Tibial nerve (tissue), 4 donors: ENCODE measurements around the gene FAM13A. TPM values are rescaled to one million over a fixed set of nuclear protein-coding genes. Genes with fewer than 3 reads are reported as not detected.

Source experiments
- DNase-seq, 2 donors: peaks; one replicate each; pipeline ENCODE4 v3.0.0-alpha.2; 2019; ENCODE audit warnings: low spot score in 2 of 2
- H3K27ac ChIP-seq, 4 donors: fragments of 200-600 bp; sonication (generic) in 3 of 4; one replicate each; pipeline ENCODE4 v1.5.1; 2017 to 2019; ENCODE audit warnings: mild to moderate bottlenecking in 1 of 4
- H3K27me3 ChIP-seq, 2 donors: fragments of 200-600 bp; sonication (generic) in 1 of 2; one replicate each; pipeline versions ENCODE4 v1.5.1 to v1.6.0; 2017 to 2019
- H3K36me3 ChIP-seq, 3 donors: fragments of 200-600 bp; sonication (generic); one replicate each; pipeline ENCODE4 v1.5.1; 2018 to 2019
- H3K4me1 ChIP-seq, 4 donors: fragments of 200-600 bp; sonication (generic) in 3 of 4; one replicate each; pipeline ENCODE4 v1.5.1; 2017 to 2019
- H3K4me3 ChIP-seq, 4 donors: fragments of 200-600 bp; sonication (generic) in 3 of 4; one replicate each; pipeline ENCODE4 v1.5.1; 2017 to 2019; ENCODE audit warnings: mild to moderate bottlenecking in 1 of 4, moderate library complexity in 1 of 4
- H3K9me3 ChIP-seq, 4 donors: fragments of 200-600 bp; sonication (generic) in 3 of 4; one replicate each; pipeline ENCODE4 v1.5.1; 2017 to 2019
- CTCF ChIP-seq, 5 experiments: fragments of 200-600 bp in 3 of 5; fragments of 450-650 bp in 2 of 5; sonication (generic) in 3 of 5; IDR thresholded peaks; one replicate each; pipeline ENCODE4 v1.5.1; 2016 to 2019; ENCODE audit warnings: antibody characterized with exemption in 5 of 5, mild to moderate bottlenecking in 3 of 5, moderate library complexity in 2 of 5
- EP300 ChIP-seq, 2 donors: sonication (generic); formaldehyde crosslinking; IDR thresholded peaks; one replicate each; pipeline ENCODE4 v1.6.1; 2017; ENCODE audit warnings: antibody characterized with exemption in 2 of 2, mild to moderate bottlenecking in 1 of 2
- POLR2A ChIP-seq, 2 donors: fragments of 450-650 bp; IDR thresholded peaks; one replicate each; pipeline ENCODE4 v1.6.1; 2017; ENCODE audit warnings: antibody characterized with exemption in 2 of 2, mild to moderate bottlenecking in 2 of 2, moderate library complexity in 2 of 2
- WGBS, 2 donors: methylation state at CpG; one replicate each; pipeline ENCODE4 v1.1.5; 2018; 5-methylcytosine and 5-hydroxymethylcytosine counted together
- total RNA-seq, 4 donors: library from RNA; depleted of rRNA; stranded (reverse); fragments of >200 nt; gene quantifications; one replicate each; pipeline ENCODE4 v1.1.0, GENCODE V29; 2016

FAM13A gene
- total RNA-seq, 4 donors from 2014 or later = 48.8 to 77.6 (median 58.8) TPM

DNA sequence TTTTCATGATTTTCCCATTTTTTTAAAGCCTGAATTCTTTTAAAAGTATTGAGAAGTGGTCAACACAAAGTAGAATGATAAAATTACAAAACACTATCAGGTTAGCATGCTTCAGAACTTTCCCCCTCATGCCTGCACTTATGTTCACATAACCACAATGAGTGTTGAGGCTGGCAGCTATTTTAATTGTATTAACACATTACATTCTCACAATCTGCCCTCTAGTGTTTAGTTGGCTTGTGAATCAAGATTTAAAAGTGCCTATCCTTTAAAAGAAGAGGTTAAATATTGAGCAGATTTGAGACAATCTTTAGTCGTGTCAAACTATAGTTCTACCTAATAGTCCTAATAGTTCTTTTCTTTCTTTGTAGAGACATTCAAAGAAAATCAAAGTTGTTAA, 265.7 kb downstream of the FAM13A start:
- 43 to 56% methylated on average over 1 of the region's 1 CpG for WGBS, 2 donors
- Histone ChIP-seq H3K4me1 (peaks cover 0 to 24% (median 7%) of the 10 kb centered on the region in 4 donors), H3K9me3 (no peaks in the 10 kb centered on the region), H3K36me3 (peaks cover 0 to 27% (median 7%) of the 10 kb centered on the region in 3 donors), H3K4me3 (no peak overlapping the region), H3K27ac (no peak overlapping the region), H3K27me3 (no peaks in the 10 kb centered on the region)
- DNase-seq = no peak
- TF ChIP-seq EP300 (IDR thresholded peaks at IDR 0.05) = no peak
- TF ChIP-seq CTCF (IDR thresholded peaks at IDR 0.05) = peak in 1 of 5 experiments; percentile 17

- Histone ChIP-seq H3K27ac (no peak overlapping the region), H3K27me3 (no peaks in the 10 kb centered on the region), H3K9me3 (no peaks in the 10 kb centered on the region), H3K36me3 (peaks cover 0 to 45% (median 9%) of the 10 kb centered on the region in 3 donors), H3K4me3 (no peak overlapping the region), H3K4me1 (peaks cover 0 to 23% (median 7%) of the 10 kb centered on the region in 4 donors)
- no peak for TF ChIP-seq EP300 (IDR thresholded peaks at IDR 0.05)
- TF ChIP-seq CTCF (IDR thresholded peaks at IDR 0.05) = no peak
- no peak for TF ChIP-seq POLR2A (IDR thresholded peaks at IDR 0.05)
- DNase-seq = no peak
Observed at GRCh38 chr4:88788895-88789294, 268.1 kb downstream of the FAM13A start.

DNA sequence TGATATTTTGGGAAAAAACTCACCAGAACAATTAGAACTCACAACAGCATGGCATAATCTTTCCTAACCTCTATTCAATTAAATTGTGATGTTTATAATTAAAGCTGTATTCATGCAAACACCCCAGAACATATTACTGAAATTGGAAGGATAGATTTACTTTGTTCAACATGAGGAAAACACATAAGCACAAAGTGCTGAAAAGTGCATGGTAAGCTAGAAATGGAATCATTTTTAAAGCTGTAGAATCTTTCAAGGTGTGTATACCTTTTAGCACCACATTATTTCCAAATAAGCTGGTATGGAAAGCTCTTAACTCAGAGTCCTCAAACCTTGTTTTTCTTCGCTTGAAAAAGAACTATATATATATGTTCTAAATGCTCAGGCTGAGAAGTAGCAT, 268.6 kb downstream of the FAM13A start:
- DNase-seq = no peak
- Histone ChIP-seq H3K36me3 (peaks cover 0 to 50% (median 9%) of the 10 kb centered on the region in 3 donors), H3K27me3 (no peaks in the 10 kb centered on the region), H3K4me3 (no peak overlapping the region), H3K9me3 (no peaks in the 10 kb centered on the region), H3K27ac (no peak overlapping the region), H3K4me1 (peaks cover 0 to 19% (median 7%) of the 10 kb centered on the region in 4 donors)
- TF ChIP-seq CTCF (IDR thresholded peaks at IDR 0.05) = no peak
- TF ChIP-seq EP300 (IDR thresholded peaks at IDR 0.05) = no peak
- TF ChIP-seq POLR2A (IDR thresholded peaks at IDR 0.05) = no peak
- 95 to 100% methylated on average over 1 of the region's 1 CpG for WGBS, 2 donors

- Histone ChIP-seq H3K27me3 (no peaks in the 10 kb centered on the region), H3K36me3 (peaks cover 0 to 57% (median 9%) of the 10 kb centered on the region in 3 donors), H3K4me3 (no peak overlapping the region), H3K27ac (no peak overlapping the region), H3K4me1 (no peaks in the 10 kb centered on the region), H3K9me3 (no peaks in the 10 kb centered on the region)
- no peak for DNase-seq
- TF ChIP-seq EP300 (IDR thresholded peaks at IDR 0.05) (no peak), CTCF (IDR thresholded peaks at IDR 0.05) (no peak), POLR2A (IDR thresholded peaks at IDR 0.05) (no peak)
- 92 to 97% methylated on average over 1 of the region's 1 CpG for WGBS, 2 donors
Observed at GRCh38 chr4:88786011-88786410, 271.0 kb downstream of the FAM13A start.

DNA sequence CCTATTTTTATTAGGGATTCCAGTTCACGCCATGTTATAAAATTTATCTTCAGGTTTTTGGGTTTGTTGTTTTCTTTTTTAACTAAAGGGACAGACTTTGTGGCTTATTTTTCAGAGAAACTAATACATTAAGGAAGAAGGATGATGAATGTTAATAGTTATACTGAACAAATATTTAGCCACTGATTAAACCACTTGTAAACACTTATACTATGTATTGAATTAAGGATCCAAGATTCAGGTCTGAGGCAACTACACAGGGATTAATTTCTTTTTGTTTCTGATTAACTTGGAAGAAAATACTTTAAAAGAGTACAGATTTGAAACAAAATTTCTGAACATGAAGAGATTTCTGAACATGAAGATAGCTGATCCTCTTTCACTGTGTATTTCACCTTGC, 276.6 kb downstream of the FAM13A start:
- no peaks in the 10 kb centered on the region for H3K9me3 ChIP-seq
- H3K4me1 ChIP-seq = no peaks in the 10 kb centered on the region
- H3K36me3 ChIP-seq = peaks cover 0 to 61% (median 0%) of the 10 kb centered on the region in 3 donors
- H3K27me3 ChIP-seq = no peaks in the 10 kb centered on the region
- no peak for TF ChIP-seq EP300 (IDR thresholded peaks at IDR 0.05)
- TF ChIP-seq POLR2A (IDR thresholded peaks at IDR 0.05) = no peak
- TF ChIP-seq CTCF (IDR thresholded peaks at IDR 0.05) = no peak
- H3K4me3 ChIP-seq = no peak overlapping the region
- 97 to 100% methylated on average over 1 of the region's 1 CpG for WGBS, 2 donors
- DNase-seq = no peak
- no peak overlapping the region for H3K27ac ChIP-seq
